Panc1 (cell line): ENCODE measurements around the gene STAB1.

Experiments used
- SIN3A ChIP-seq: IDR thresholded peaks from 2 replicates; pipeline ENCODE4 v1.6.1; 2012; ENCODE audit warnings: low read depth, mild to moderate bottlenecking, low read length, moderate library complexity, borderline replicate concordance; ENCODE audit not compliant: insufficient read depth
- TF ChIP-seq, protein P1 (sequence below): fragments of 450-650 bp; IDR thresholded peaks from 2 replicates; pipeline ENCODE4 v1.5.1; 2017; ENCODE audit warnings: mild to moderate bottlenecking

DNA sequence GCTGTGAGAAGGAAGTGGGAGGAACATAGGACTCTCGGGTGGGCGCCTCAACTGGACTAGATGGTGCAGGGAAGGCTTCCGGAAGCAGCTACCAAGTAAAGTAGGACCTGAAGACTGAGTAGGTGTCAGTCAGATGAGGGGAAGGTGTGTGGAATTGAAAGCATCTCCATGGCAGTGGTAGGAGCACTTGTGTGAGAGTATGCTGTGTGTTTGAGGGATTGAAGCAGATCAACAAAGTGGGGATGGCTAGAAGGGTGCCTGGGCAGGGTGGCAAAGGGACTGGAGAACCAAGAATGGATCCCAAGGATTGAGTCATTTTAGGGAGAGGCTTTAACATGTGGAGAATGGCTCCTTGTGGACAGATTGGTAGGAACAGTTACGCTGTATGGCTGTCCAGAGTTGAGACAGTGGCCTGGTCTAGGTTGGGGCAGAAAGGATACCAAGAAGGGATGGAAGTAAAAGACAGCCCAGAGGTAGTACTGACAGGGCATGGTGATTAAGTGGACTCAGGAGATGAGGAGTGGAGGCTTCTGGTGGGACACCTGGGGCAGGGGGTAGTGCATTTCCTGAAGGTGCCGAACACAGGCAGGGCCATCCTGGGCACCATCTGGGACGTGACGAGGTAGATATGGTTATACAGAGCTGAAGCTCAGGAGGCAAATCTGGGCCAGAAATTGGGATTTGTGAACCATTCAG, 42.7 kb downstream of the STAB1 start:
- TF ChIP-seq, protein P1, sequence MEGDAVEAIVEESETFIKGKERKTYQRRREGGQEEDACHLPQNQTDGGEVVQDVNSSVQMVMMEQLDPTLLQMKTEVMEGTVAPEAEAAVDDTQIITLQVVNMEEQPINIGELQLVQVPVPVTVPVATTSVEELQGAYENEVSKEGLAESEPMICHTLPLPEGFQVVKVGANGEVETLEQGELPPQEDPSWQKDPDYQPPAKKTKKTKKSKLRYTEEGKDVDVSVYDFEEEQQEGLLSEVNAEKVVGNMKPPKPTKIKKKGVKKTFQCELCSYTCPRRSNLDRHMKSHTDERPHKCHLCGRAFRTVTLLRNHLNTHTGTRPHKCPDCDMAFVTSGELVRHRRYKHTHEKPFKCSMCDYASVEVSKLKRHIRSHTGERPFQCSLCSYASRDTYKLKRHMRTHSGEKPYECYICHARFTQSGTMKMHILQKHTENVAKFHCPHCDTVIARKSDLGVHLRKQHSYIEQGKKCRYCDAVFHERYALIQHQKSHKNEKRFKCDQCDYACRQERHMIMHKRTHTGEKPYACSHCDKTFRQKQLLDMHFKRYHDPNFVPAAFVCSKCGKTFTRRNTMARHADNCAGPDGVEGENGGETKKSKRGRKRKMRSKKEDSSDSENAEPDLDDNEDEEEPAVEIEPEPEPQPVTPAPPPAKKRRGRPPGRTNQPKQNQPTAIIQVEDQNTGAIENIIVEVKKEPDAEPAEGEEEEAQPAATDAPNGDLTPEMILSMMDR = no peak
- no peak for TF ChIP-seq SIN3A
